ENCODE measurements around the gene SULT4A1.

DNA sequence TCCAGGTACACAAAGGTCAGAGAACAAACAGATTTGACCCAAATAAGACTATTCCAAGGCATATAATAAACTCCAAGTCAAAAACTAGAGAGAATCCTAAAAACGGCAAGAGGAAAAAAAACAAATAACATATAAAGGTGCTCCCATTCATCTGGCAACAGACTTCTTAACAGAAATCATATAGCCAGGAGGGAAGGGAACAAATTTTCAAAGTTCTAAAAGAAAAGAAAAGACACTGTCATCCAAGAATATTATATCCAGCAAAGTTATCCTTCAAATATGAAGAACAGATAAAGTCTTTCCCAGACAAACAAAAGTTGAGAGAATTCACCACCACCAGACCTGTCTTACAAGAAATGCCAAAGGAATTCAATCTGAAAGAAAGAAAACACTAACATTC is 61.3 kb downstream of the SULT4A1 start:
- TF ChIP-seq, protein P1, sequence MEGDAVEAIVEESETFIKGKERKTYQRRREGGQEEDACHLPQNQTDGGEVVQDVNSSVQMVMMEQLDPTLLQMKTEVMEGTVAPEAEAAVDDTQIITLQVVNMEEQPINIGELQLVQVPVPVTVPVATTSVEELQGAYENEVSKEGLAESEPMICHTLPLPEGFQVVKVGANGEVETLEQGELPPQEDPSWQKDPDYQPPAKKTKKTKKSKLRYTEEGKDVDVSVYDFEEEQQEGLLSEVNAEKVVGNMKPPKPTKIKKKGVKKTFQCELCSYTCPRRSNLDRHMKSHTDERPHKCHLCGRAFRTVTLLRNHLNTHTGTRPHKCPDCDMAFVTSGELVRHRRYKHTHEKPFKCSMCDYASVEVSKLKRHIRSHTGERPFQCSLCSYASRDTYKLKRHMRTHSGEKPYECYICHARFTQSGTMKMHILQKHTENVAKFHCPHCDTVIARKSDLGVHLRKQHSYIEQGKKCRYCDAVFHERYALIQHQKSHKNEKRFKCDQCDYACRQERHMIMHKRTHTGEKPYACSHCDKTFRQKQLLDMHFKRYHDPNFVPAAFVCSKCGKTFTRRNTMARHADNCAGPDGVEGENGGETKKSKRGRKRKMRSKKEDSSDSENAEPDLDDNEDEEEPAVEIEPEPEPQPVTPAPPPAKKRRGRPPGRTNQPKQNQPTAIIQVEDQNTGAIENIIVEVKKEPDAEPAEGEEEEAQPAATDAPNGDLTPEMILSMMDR (IDR thresholded peaks at IDR 0.05), result no peak
- no peak for TF ChIP-seq POLR2A (IDR thresholded peaks at IDR 0.05)

Measured in thyroid gland (tissue), 4 donors.